K562 treated with DMSO at 1 percent for 48 hours (cell line): Measurements from ENCODE around the gene TNPO1. TPM values are rescaled to one million over a fixed set of nuclear protein-coding genes. Genes with fewer than 3 reads are reported as not detected.

Experiments
- total RNA-seq: library from RNA; unstranded; fragments of 300-600 nt; gene quantifications from 2 replicates; pipeline ENCODE4 v1.2.3, GENCODE V29; 2022; ENCODE audit warnings: low replicate concordance; ENCODE audit errors: extremely low read depth

Gene TNPO1
- total RNA-seq: not detected in 2 replicates

GRCh38 chr5:72816284-72817075 is at the start of gene TNPO1:
TNPO1 (plus strand) TSS chr5:72816661; CDS start chr5:72816738, 77 bp downstream.

DNA sequence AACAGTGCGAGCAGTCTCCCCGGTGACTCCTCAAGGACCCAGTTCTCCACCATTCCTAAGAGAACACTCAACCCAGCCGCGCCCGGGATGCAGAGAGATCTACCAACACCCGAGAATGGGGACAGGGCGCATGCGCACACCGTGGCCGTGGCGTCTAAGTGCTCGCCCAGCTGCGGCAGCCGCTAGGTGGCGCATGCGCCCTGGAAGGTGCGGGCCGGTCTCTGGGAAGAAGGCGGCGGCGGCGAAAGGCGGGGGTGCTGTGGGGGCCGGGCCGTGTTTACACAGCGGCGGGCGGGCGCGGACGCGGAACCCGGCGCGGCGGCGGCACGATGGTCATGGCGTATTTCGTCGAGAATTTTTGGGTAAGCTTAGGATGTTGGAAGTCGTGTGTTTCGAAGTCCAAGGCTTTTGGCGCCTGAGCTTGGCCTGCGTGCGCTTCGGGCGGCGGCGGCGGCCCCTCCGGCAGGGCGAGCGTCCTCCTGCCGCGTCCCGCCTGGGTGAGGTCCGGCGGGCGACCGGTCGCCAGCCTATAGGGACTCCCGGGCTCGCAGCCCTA is 139.4 kb downstream of the TNPO1 start, which contains the start of gene FCHO2:
Gene FCHO2, plus strand, starts transcription at position 274 of the 556 bp plus-strand sequence. Its CDS starts 56 bp downstream, at position 330.

Other genes starting within 250 kb of the TNPO1 start
- gene FCHO2, start 139.4 kb downstream of the TNPO1 start, total RNA-seq: not detected in 2 replicates